ENCODE results near the gene ZBTB48.

- no peak for TF ChIP-seq GATA2 (IDR thresholded peaks at IDR 0.05; ENCODE audit: low read depth, low read length)
- no peak for TF ChIP-seq GATA3 (IDR thresholded peaks at IDR 0.05; ENCODE audit: low read depth, low read length)
Measured at GRCh38 chr1:6592441-6592840, 12.6 kb downstream of the ZBTB48 start.

Measured in SH-SY5Y (cell line).